Esophagus squamous epithelium (tissue), 5 donors: ENCODE data around the gene IL31RA. TPM values are rescaled to one million over a fixed set of nuclear protein-coding genes. Genes with fewer than 3 reads are reported as not detected.

ENCODE experiments used
- DNase-seq: peaks from one replicate; lab custom pipeline; 2025; lab: John Stamatoyannopoulos, UW
- H3K27ac ChIP-seq, 4 donors: fragments of 200-600 bp; sonication (generic); one replicate each; pipeline ENCODE4 v1.5.1; 2016 to 2019; ENCODE audit warnings: mild to moderate bottlenecking in 1 of 4
- H3K27me3 ChIP-seq, 4 donors: fragments of 200-600 bp; sonication (generic); 1 replicate in 3 of 4; 2 replicates in 1 of 4; pipeline versions ENCODE4 v1.5.1 to v1.6.0; 2017 to 2021; ENCODE audit warnings: antibody characterized with exemption in 1 of 4
- H3K36me3 ChIP-seq, 3 donors: fragments of 200-600 bp; sonication (generic); one replicate each; pipeline ENCODE4 v1.5.1; 2016 to 2019
- H3K4me1 ChIP-seq, 3 donors: fragments of 200-600 bp; sonication (generic); one replicate each; pipeline ENCODE4 v1.5.1; 2017 to 2019
- H3K4me3 ChIP-seq, 4 donors: fragments of 200-600 bp; sonication (generic); 1 replicate in 3 of 4; 2 replicates in 1 of 4; pipeline ENCODE4 v1.5.1; 2016 to 2019; ENCODE audit warnings: mild to moderate bottlenecking in 2 of 4, moderate library complexity in 1 of 4
- H3K9me3 ChIP-seq, 3 donors: fragments of 200-600 bp; sonication (generic); one replicate each; pipeline ENCODE4 v1.5.1; 2016 to 2019
- CTCF ChIP-seq, 6 experiments: fragments of 450-650 bp in 4 of 6; fragments of 200-600 bp in 2 of 6; sonication (generic) in 2 of 6; IDR thresholded peaks; one replicate each; pipeline ENCODE4 v1.5.1; 2016 to 2019; ENCODE audit warnings: antibody characterized with exemption in 6 of 6, mild to moderate bottlenecking in 4 of 6, moderate library complexity in 4 of 6
- POLR2A ChIP-seq, 4 donors: fragments of 450-650 bp; IDR thresholded peaks; one replicate each; pipeline ENCODE4 v1.6.1; 2017; ENCODE audit warnings: antibody characterized with exemption in 4 of 4, mild to moderate bottlenecking in 4 of 4, moderate library complexity in 3 of 4
- WGBS, 2 donors: methylation state at CpG; one replicate each; pipeline ENCODE4 v1.1.5; 2018; 5-methylcytosine and 5-hydroxymethylcytosine counted together
- intact Hi-C: fragments of 100-400 bp; cut with DNase I; formaldehyde crosslinking; loops from one replicate; pipeline ENCODE4 v1.15.0; 2022
- total RNA-seq, 4 donors: library from RNA; depleted of rRNA; stranded (reverse); fragments of >200 nt; gene quantifications; one replicate each; pipeline ENCODE4 v1.1.0, GENCODE V29; 2016
- donor health status: DM: yes; HTN: yes; CAD: no.

Gene IL31RA
- total RNA-seq, 4 donors from 2014 or later: not detected

DNA sequence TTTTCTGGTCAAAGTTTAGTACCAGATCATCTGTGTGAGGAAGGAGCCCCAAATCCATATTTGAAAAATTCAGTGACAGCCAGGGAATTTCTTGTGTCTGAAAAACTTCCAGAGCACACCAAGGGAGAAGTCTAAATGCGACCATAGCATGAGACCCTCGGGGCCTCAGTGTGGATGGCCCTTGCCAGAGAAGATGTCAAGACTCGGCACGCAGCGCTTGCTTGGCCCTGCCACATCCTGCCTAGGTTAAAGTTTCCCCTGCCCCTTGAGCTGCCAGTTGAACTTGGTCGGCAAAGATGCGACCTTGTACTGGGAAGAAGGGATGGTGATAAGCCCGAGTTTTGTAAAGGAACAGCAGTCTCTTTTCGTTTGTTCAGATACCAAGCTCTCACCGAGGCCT lies 65.8 kb downstream of the IL31RA start:
- DNase-seq: no peak
- H3K36me3 ChIP-seq: no peaks in the 10 kb centered on the region
- no peak overlapping the region for H3K27ac ChIP-seq
- 72 to 95% methylated on average over 6 to 7 of the region's 10 CpGs for WGBS, 2 donors
- H3K27me3 ChIP-seq: no peaks in the 10 kb centered on the region
- H3K4me3 ChIP-seq: no peak overlapping the region
- intact Hi-C loops: no loop called here
- H3K9me3 ChIP-seq: no peaks in the 10 kb centered on the region
- TF ChIP-seq POLR2A (IDR thresholded peaks at IDR 0.05) (no peak), CTCF (IDR thresholded peaks at IDR 0.05) (no peak)
- H3K4me1 ChIP-seq: no peaks in the 10 kb centered on the region

DNA sequence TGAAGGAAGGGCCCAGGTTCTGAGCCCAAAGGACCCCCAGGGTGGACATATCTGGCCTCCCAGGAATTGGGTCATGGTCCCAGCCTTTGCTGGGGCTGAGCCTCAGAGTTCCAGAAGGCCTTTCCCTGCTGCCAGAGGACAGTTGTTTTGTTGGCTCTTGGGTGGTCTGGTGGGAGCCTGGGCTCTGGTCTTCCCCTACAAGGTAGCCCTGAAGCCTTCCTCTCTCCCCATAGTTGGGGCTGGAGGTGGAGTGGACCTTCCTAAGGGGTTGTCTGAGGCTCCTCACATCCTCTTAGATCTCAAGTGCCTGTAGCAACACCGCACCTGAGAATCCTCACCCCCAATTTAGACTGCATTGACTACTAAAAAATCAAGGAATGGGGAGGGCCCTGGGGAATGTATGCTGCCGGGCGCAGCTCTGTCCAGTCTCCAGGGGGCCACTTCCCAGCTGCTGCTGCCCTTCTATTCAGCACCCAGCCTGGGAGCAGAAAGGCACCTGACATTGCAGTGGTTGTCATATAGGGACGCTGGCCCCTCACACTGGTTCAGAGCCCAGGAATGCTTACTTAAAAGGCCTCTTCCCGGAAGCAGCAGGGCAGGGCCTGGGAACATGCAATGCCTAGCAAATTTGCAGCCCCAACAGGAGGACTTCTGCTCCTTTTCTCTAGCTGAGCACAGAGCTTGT lies 66.4 kb downstream of the IL31RA start:
- WGBS, 2 donors: 72 to 100% methylated on average over 2 to 3 of the region's 5 CpGs
- no peaks in the 10 kb centered on the region for H3K27me3 ChIP-seq

GRCh38 chr5:55918087-55919035 lies 67.2 kb downstream of the IL31RA start:
- Histone ChIP-seq H3K27me3 (no peaks in the 10 kb centered on the region), H3K9me3 (no peaks in the 10 kb centered on the region), H3K36me3 (no peaks in the 10 kb centered on the region), H3K27ac (no peak overlapping the region), H3K4me3 (no peak overlapping the region), H3K4me1 (peaks cover 0 to 7% (median 0%) of the 10 kb centered on the region in 3 donors)
- intact Hi-C loops: no loop called here
- no peak for DNase-seq
- 82 to 89% methylated on average over 10 to 14 of the region's 17 CpGs for WGBS, 2 donors
- TF ChIP-seq CTCF (IDR thresholded peaks at IDR 0.05) (no peak), POLR2A (IDR thresholded peaks at IDR 0.05) (no peak)

More for the DNA sequence above, 66.4 kb downstream of the IL31RA start:
- DNase-seq: no peak
- no peaks in the 10 kb centered on the region for H3K36me3 ChIP-seq
- intact Hi-C loops: no loop called here
- TF ChIP-seq POLR2A (IDR thresholded peaks at IDR 0.05): no peak
- no peak for TF ChIP-seq CTCF (IDR thresholded peaks at IDR 0.05)
- no peaks in the 10 kb centered on the region for H3K9me3 ChIP-seq
- H3K4me3 ChIP-seq: no peak overlapping the region
- H3K27ac ChIP-seq: no peak overlapping the region
- H3K4me1 ChIP-seq: no peaks in the 10 kb centered on the region

- no peak for DNase-seq
- no peaks in the 10 kb centered on the region for H3K36me3 ChIP-seq
- WGBS, 2 donors: 68 to 70% methylated on average over 2 to 3 of the region's 3 CpGs
- H3K9me3 ChIP-seq: no peaks in the 10 kb centered on the region
- no peaks in the 10 kb centered on the region for H3K27me3 ChIP-seq
- H3K4me1 ChIP-seq: peaks cover 0 to 13% (median 0%) of the 10 kb centered on the region in 3 donors
- H3K4me3 ChIP-seq: no peak overlapping the region
- no peak overlapping the region for H3K27ac ChIP-seq
- TF ChIP-seq POLR2A (IDR thresholded peaks at IDR 0.05) (no peak), CTCF (IDR thresholded peaks at IDR 0.05) (no peak)
- intact Hi-C loops: no loop called here
Observed at GRCh38 chr5:55919625-55920024, 68.5 kb downstream of the IL31RA start.

DNA sequence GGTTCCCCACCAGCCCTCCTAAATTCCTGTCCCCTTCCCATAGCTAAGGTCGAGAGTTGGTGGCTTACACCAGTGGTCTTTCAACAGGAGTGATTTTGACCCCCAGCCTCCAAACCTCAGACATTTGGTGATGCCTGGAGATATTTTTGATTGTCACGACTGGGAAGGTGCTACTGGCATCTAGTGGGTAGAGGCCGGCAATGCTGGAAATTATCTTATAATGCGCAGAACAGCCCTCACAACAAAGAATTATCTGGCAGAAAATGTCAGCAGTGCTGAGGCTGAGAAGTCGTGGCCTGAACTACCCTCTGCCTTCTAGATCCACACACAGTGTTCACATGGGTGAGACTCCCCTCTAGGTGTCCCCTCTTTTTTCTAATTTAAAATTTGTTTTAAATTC lies 69.6 kb downstream of the IL31RA start:
- peaks cover 0 to 13% (median 0%) of the 10 kb centered on the region in 3 donors for H3K4me1 ChIP-seq
- no peak overlapping the region for H3K4me3 ChIP-seq
- TF ChIP-seq POLR2A (IDR thresholded peaks at IDR 0.05): no peak
- peak in 1 of 6 experiments; percentile 25 for TF ChIP-seq CTCF (IDR thresholded peaks at IDR 0.05)
- no peaks in the 10 kb centered on the region for H3K27me3 ChIP-seq
- DNase-seq: no peak
- WGBS, 2 donors: 69 to 75% methylated on average over 4 of the region's 5 CpGs
- H3K36me3 ChIP-seq: no peaks in the 10 kb centered on the region
- H3K27ac ChIP-seq: no peak overlapping the region
- H3K9me3 ChIP-seq: no peaks in the 10 kb centered on the region
- intact Hi-C loops: no loop called here
